HG03039 (cell line): Measurements from ENCODE around the gene DISP3.

Source experiments
- ATAC-seq: cut with Tn5 transposase; IDR thresholded peaks from one replicate; pipeline ENCODE4 v1.9.1; 2021; ENCODE audit warnings: mild to moderate bottlenecking, moderate library complexity; ENCODE audit not compliant: unreplicated experiment

The DISP3 gene

DNA sequence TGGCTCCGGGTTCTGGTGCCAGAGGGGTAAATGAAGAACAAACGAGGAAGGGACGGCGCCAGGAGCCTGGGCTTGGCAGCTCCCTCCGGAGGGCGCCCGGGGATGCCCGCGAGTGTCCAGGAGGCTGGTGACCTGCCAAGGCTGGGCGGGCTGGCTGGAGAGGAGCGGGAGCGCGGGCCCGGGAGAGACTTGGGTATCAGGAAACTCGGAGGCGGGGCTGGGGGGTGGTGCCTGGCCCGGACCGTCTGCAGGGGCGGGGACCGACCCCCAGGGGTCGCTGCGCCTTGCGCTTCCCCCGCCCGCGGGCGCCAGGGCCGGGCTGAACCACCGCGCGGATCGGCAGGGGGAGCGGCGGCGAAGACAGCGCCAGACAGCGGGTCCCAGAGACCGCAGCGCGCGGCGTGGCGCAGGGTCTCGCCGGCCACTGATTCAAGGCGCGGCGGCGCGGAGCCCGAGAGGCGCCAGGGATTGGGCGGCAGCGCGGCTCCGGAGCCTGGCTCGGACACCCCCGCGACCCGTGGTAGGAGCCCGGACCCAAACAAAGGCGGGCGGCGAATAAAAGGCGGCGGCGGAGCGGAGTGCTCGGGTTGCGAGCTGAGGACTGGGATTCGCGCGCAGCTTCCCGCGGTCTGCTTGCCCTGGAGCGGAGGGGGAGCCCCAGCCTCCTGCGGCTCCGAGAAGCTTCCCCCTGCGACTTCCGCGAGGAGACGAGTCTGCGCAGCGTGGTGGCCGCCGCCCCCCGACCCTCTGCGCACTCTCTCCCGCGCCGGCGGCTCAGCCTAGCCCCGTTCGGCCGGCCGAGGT lies at the start of gene DISP3:
DISP3 (plus strand) TSS at position 585 of the 804 bp plus-strand sequence. CDS start 21,838 bp downstream, outside the sequence.
- peak; percentile 65 for ATAC-seq

- no peak for ATAC-seq
Measured at GRCh38 chr1:11429226-11429625, 49.7 kb upstream of the DISP3 start.

DNA sequence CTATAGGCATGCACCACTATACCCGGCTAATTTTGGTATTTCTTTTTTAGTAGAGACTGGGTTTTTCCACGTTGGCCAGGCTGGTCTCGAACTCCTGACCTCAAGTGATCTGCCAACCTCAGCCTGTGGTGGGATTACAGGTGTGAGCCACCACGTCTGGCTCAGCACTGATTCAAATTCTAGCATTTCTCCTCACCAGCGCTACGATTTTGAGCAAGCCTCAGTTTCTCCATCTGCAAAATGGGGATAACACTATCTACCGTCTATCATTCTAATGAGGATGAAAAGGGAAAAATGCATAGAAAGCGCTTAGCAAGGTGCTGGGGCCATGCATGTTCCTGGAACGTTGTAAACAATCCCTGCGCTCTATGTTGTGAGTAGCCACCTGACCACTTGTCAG lies 49.0 kb upstream of the DISP3 start:
- ATAC-seq: no peak

- ATAC-seq: no peak
Measured at GRCh38 chr1:11431941-11432507, 46.9 kb upstream of the DISP3 start.

GRCh38 chr1:11432526-11432925 lies 46.4 kb upstream of the DISP3 start:
- no peak for ATAC-seq

DNA sequence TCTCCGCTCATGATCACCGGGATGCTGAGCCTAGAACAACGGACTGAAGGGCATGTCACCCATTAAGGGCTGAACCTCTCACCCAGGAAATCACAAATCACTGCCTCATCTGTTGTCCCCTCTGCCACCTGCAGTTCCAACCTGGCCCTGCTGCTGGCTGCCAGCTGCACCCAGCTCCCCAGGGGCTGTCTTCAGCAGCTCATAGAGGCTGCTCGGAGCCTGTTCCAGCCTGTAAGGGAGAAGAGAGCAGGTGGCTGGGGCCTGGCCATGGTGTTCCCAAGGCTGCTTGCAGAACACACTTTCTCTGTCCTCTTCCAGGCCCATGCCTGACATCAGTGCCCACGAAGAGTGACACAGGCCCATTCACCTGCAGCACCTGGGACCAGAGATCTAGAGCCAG lies 44.5 kb upstream of the DISP3 start:
- ATAC-seq: no peak

- ATAC-seq: no peak
Measured at GRCh38 chr1:11434926-11435325, 44.0 kb upstream of the DISP3 start.

DNA sequence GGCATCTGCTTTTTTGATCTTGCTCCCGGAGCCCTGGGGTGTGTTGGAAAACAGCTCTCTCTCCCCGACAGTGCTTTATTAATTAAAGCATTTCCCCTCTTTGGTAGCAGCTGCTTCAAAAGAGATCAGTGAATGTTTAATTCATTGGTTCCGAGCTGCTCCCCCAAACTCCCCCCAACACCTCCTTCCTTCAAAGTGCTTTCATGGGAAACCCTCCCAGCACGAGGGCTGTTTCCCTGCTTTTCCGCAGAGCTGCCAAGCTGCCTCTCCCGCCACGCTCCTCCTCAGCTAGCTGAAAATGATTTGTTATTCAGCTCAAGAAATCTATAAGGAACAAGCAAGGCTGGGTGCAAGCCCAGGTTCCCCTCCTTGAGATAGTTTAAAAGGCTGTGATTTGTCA lies 40.0 kb upstream of the DISP3 start:
- no peak for ATAC-seq

GRCh38 chr1:11441211-11441952 lies 37.6 kb upstream of the DISP3 start:
- ATAC-seq: no peak

GRCh38 chr1:11443043-11443442 lies 35.9 kb upstream of the DISP3 start:
- no peak for ATAC-seq

DNA sequence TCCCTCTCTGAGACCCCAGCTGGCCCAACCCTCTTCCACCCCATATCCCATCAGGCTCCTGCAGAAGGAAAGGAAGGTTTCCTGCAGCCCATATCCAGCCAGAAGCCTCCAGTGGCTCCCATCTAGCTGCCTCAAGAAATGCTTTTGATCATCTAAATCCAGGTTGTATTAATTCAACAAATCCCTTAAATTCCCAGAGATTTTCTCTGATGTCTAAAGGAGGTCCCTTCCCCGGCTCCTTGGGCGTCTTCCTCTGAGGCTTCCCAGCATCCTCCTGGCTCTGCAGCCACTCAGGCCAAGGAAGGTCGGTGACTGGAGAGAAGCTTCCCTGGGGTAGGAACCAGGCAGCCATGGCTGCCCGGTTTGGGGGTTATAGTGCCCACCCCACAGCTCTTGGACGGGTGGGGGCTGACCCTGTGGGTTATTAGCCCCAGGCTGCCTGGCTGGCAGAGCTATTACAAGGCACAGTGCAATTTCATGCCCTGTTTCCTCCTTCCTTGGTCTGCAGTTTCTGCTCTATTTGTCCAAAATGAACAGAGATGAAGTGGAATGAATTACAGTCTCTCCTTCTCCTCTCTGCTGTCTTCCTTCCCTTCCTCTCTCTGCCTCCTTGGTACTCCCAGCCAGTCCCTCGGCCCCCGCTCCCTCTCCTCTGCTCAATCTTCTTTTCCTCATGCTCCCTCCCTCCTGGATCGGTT lies 34.8 kb upstream of the DISP3 start:
- ATAC-seq: no peak

- no peak for ATAC-seq
Measured at GRCh38 chr1:11444907-11445306, 34.0 kb upstream of the DISP3 start.

DNA sequence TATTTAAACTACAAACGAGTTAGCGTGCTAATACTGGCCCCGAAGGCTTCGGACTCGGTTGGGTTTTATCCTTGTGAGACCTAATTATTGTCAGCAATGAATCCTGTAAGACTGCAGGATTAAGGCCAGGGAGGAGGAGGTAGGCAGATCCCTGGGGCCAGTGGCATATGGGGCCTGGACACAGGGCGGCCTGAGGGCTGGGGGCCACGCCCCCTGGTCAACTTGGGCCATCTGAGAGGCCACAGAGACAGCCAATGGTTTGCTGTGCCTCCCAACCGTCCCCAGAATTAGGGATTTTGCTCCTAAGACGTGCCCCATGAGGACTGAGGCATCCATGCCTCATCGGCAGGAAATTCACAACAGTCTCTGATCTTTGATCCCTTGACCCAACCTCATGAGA lies 31.1 kb upstream of the DISP3 start:
- no peak for ATAC-seq

DNA sequence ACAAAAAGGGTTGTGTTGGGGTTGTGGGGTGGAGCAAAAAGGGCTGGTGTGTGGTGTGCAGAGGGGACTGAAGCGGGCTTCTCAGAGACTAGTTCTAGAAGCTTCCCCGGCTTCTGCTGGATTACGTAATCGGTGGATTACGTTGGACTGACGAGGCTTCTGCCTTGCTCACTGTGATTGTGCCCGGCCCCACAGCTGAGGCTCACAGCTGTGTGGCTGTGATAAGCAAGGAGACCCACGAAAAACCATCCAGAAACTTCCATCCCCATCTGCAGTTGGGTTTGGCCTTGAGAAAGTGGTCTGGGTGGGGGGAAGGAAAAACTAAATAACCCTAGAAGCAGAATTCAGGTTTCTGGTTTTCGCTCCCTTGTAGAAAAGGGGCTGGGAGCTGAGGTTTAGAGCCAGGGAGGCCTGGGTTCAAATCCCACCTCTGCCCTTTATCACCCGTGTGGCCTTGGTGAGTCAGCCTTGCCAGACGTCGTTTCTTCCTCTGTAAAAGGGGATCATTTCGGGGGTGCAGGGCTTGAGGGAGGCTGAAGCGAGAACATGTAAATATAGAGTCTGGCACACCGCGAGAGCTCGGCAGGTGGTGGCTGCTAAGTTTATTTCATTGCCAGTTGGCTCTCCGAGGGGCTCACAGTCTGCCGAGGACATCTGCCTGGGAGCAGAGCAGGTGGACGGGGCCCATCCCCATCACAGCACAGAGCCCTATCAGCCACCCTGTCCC lies 30.4 kb upstream of the DISP3 start:
- no peak for ATAC-seq

DNA sequence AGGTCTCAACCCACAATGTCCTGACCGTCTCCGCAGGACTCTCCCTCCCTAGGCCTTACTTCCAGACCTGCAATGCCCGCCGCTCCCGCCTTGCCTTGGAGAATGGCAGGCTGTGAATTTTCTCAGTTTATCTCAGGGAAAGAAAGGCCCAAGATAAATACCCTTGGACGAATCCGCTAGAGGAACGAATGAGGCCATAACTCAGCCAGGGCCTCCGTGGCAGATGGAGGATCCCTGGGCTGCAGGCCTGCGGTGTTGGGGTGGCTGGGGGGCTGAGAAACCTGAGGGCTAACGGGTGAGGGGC lies 29.9 kb upstream of the DISP3 start:
- ATAC-seq: no peak

DNA sequence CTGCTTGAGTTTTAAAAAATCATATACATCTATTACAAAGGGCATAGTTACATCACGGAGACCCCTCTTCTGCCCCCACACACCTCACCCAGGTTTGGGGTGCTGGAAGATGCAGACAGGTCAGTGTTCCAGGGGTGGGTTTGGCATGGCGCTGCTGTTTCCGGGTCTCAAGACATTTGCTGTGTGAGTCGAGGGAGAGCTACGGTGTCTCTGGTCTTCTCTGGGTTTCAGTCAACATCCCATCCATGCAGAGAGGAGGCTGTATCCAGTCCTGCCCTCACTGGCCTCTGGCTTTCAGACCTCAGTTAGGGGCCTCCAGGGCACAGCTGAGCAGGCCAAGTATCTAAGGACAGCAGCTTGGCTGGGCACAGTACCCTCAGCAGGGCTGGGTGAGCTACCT lies 28.6 kb upstream of the DISP3 start:
- ATAC-seq: no peak

DNA sequence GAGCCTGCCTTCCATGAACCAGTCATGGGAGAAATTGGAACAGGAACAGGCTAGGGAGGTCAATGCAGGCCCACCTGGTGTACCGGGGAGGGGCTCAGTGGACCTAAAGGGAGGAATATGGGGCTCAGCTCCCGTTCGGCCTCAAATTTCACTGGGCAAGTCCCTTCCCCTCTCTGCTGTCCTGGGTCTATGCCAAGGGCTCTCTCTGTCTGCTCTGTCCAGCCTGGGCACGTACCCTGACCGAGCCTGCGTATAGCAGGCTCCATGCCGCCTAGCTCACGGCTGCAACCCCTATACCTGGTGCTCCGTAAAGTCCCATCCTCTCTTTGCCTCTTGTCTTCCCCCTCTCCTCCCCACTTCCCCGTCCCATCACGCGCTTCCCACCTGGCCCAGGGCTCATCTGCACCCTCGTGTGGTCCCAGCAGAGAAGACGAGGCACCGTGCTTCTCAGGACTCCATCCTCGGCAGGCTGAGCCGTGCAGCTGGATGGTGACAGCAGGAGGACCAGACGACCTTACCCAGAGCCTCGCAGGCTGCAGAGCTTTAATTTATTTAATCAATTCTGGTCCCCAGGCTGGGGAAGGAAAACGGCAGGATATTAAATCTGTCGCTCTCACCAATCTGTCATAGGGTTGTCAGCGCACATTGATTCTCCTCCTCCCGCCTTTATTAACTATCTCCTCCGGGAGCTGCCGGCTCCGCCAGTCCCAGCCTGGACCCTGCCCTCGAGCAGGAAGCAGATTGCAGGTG lies 25.0 kb upstream of the DISP3 start:
- ATAC-seq: no peak

DNA sequence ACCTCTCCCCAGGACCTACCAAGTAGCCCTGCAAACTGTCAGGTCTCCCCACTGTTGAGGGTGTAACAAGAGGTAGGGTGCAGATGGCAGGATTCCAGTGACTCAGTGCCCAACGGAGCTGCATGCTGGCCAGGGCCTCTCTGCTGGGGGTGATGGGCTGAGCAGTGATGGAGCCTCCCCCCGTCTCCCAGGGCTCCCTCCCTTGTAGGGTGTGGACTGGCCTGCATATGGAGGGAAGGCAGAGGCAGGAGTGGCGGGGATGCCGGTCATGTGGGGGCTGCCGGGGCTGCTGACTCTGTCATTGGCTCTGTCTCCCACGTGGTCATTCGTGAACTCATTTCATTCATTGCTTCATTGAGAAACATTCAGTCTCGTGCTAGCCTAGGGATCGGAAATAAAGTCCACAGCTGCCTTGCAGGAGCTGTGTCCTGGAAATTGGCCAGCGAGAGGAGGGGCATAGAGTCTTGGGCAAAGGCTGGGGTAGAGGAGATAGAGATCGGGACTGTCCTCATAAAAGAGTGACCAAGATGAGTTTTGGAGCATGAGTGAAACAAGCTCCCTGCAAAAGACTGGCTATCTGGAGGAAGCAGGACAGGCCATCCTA lies 22.9 kb upstream of the DISP3 start:
- ATAC-seq: no peak

- no peak for ATAC-seq
Measured at GRCh38 chr1:11456965-11457364, 22.0 kb upstream of the DISP3 start.

- no peak for ATAC-seq
Measured at GRCh38 chr1:11458811-11459275, 20.1 kb upstream of the DISP3 start.
